GM12878 (cell line): ENCODE data around the gene HSF5.

ENCODE experiments used
- EGR1 ChIP-seq, 2 experiments: IDR thresholded peaks; 1 replicate in 1 of 2; 2 replicates in 1 of 2; pipeline ENCODE4 v1.6.1; 2011 to 2012; ENCODE audit warnings: low read depth in 2 of 2, low read length in 2 of 2, borderline replicate concordance in 1 of 2, mild to moderate bottlenecking in 1 of 2, moderate library complexity in 1 of 2
- KDM1A ChIP-seq: fragments of 200-600 bp; sonication (generic); IDR thresholded peaks from 2 replicates; pipeline ENCODE4 v1.6.1; 2016; ENCODE audit warnings: borderline replicate concordance
- YY1 ChIP-seq: IDR thresholded peaks from 2 replicates; pipeline ENCODE4 v1.6.1; 2011; ENCODE audit warnings: low read depth, mild to moderate bottlenecking, low read length
- TF ChIP-seq, protein P1 (sequence below), 3 experiments: IDR thresholded peaks in 2 of 3; conservative IDR thresholded peaks in 1 of 3; 2 replicates each; pipeline ENCODE4 v1.5.1; 2011; ENCODE audit warnings: low read depth in 3 of 3, low read length in 3 of 3, mild to moderate bottlenecking in 3 of 3, control low read depth in 2 of 3, moderate library complexity in 2 of 3, inconsistent platforms in 1 of 3, mixed read lengths in 1 of 3; ENCODE audit not compliant: control insufficient read depth in 2 of 3, insufficient read depth in 1 of 3; ENCODE audit errors: extremely low read depth in 1 of 3

DNA sequence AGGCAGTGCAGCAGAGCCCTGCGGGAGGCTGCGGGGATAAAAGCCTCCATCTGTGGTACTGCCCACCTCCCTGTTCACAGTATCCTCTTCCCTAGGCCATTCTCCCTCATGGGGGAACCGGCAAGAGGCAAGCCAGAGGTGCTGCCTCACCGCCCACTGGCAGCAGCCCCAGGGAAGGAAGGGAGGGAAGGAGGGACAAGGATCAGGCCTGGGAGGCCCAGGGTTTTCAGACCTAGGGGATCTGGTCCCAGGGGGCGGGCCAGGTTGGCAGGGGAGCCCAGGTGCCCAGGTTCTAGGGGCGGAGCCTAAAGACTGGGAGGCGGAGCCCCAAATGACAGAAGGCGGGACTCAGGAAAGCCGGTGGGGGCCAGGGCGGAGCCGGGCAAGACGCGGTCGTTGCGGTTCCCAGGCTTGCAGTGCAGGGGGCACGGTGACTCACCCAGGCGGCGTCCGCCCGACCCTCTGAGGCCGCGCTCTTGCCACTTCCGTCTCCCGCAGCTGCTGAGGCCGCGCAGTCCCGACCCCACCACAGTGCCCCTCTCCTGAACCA, 29.2 kb upstream of the HSF5 start:
- no peak for TF ChIP-seq KDM1A
- no peak for TF ChIP-seq EGR1 (IDR thresholded peaks at IDR 0.05; ENCODE audit: borderline replicate concordance in 1 of 2, low read depth in 2 of 2, low read length in 2 of 2)
- no peak for TF ChIP-seq YY1
- TF ChIP-seq, protein P1, sequence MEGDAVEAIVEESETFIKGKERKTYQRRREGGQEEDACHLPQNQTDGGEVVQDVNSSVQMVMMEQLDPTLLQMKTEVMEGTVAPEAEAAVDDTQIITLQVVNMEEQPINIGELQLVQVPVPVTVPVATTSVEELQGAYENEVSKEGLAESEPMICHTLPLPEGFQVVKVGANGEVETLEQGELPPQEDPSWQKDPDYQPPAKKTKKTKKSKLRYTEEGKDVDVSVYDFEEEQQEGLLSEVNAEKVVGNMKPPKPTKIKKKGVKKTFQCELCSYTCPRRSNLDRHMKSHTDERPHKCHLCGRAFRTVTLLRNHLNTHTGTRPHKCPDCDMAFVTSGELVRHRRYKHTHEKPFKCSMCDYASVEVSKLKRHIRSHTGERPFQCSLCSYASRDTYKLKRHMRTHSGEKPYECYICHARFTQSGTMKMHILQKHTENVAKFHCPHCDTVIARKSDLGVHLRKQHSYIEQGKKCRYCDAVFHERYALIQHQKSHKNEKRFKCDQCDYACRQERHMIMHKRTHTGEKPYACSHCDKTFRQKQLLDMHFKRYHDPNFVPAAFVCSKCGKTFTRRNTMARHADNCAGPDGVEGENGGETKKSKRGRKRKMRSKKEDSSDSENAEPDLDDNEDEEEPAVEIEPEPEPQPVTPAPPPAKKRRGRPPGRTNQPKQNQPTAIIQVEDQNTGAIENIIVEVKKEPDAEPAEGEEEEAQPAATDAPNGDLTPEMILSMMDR (IDR thresholded peaks at IDR 0.05 in 2 of 3, conservative IDR thresholded peaks at IDR 0.05 in 1 of 3; ENCODE audit: control insufficient read depth in 2 of 3, extremely low read depth in 1 of 3, insufficient read depth in 1 of 3, low read depth in 3 of 3, low read length in 3 of 3), result no peak
